ENCODE data around the gene NME7.

The NME7 gene

GRCh38 chr1:169121146-169121923, 246.3 kb downstream of the NME7 start:
- DNase-seq = no peak

GRCh38 chr1:169120066-169120465, 247.5 kb downstream of the NME7 start:
- no peak for DNase-seq

- no peak for DNase-seq
Observed at GRCh38 chr1:169119405-169119804, 248.2 kb downstream of the NME7 start.

GRCh38 chr1:169118227-169118626, 249.4 kb downstream of the NME7 start:
- DNase-seq = no peak

- DNase-seq = no peak
Observed at GRCh38 chr1:169117599-169117998, 250.0 kb downstream of the NME7 start.

- DNase-seq = no peak
Observed at GRCh38 chr1:169117014-169117413, 250.6 kb downstream of the NME7 start.

GRCh38 chr1:169115891-169116585, 251.6 kb downstream of the NME7 start:
- DNase-seq = no peak

GRCh38 chr1:169113613-169114119, 253.9 kb downstream of the NME7 start:
- no peak for DNase-seq

- DNase-seq = no peak
Observed at GRCh38 chr1:169112241-169112640, 255.4 kb downstream of the NME7 start.

- DNase-seq = no peak
Observed at GRCh38 chr1:169111472-169111871, 256.1 kb downstream of the NME7 start.

- no peak for DNase-seq
Observed at GRCh38 chr1:169110689-169111447, 256.7 kb downstream of the NME7 start.

- no peak for DNase-seq
Observed at GRCh38 chr1:169110236-169110635, 257.4 kb downstream of the NME7 start.

- no peak for DNase-seq
Observed at GRCh38 chr1:169109561-169110134, 257.9 kb downstream of the NME7 start.

- DNase-seq = no peak
Observed at GRCh38 chr1:169108863-169109560, 258.6 kb downstream of the NME7 start.

- no peak for DNase-seq
Observed at GRCh38 chr1:169108223-169108622, 259.4 kb downstream of the NME7 start.

GRCh38 chr1:169107603-169108208, 259.9 kb downstream of the NME7 start:
- DNase-seq = no peak

GRCh38 chr1:169106921-169107602, 260.5 kb downstream of the NME7 start:
- no peak for DNase-seq

- DNase-seq = no peak
Observed at GRCh38 chr1:169106095-169106920, 261.3 kb downstream of the NME7 start, which contains the start of gene ATP1B1. Gene ATP1B1 (plus strand): TSS chr1:169106690. CDS start chr1:169106830, 140 bp downstream.

GRCh38 chr1:169105434-169106094, 262.0 kb downstream of the NME7 start:
- DNase-seq = no peak

- no peak for DNase-seq
Observed at GRCh38 chr1:169105087-169105433, 262.5 kb downstream of the NME7 start.
